IMR-90 (cell line): ENCODE measurements around the gene FOXR1. TPM values are rescaled to one million over a fixed set of nuclear protein-coding genes. Genes with fewer than 3 reads are reported as not detected.
"Not testable (repeated sequence)": the region's sequence is repeated elsewhere in the genome, so short reads cannot be mapped to it uniquely, and the experiment has no call there.

Experiments used
- ATAC-seq: fragments of 200-7000 bp; cut with Tn5 transposase; 2 replicates; pipeline ENCODE4 v1.9.1; 2020; ENCODE audit warnings: low read depth, mild to moderate bottlenecking, moderate library complexity
- BruUV-seq: library from RNA; stranded (reverse); fragments of 400-500 nt; replicated peaks from 2 replicates; lab custom pipeline; 2021; lab: Mats Ljungman, UMichigan
- CTCF ChIA-PET: fragments of 300-600 bp; formaldehyde crosslinking; extraction: SDS; loops from one replicate; lab custom pipeline; 2021; ENCODE audit warnings: antibody characterized with exemption; lab: Yijun Ruan, JAX
- POLR2A ChIA-PET: fragments of 300-600 bp; sonication (Branson Sonifier 250); formaldehyde crosslinking; loops from one replicate; lab custom pipeline; 2022; ENCODE audit warnings: antibody characterized with exemption; ENCODE audit not compliant: unreplicated experiment; lab: Charles Lee
- DNase-seq: peaks from one replicate; pipeline ENCODE4 v3.0.0; 2013
- H2AFZ ChIP-seq: replicated peaks from 2 replicates; pipeline ENCODE3; 2013; ENCODE audit warnings: low read length, mild to moderate bottlenecking; ENCODE audit not compliant: poor library complexity
- H2AK5ac ChIP-seq: 2 replicates; pipeline ENCODE4 v1.6.1; 2013; ENCODE audit warnings: low read depth, low read length, inconsistent platforms
- H2AK9ac ChIP-seq: replicated peaks from 2 replicates; pipeline ENCODE3; 2013; ENCODE audit warnings: mild to moderate bottlenecking, low read depth, low read length, moderate library complexity; ENCODE audit not compliant: poor library complexity
- H2BK120ac ChIP-seq: 2 replicates; pipeline ENCODE4 v1.6.1; 2013; ENCODE audit warnings: low read depth, low read length, inconsistent platforms
- H2BK15ac ChIP-seq: 3 replicates; pipeline ENCODE4 v1.6.1; 2013; ENCODE audit warnings: low read depth, low read length, inconsistent platforms
- H2BK20ac ChIP-seq: 2 replicates; pipeline ENCODE4 v1.6.1; 2013; ENCODE audit warnings: low read depth, mild to moderate bottlenecking, inconsistent platforms, low read length, moderate library complexity
- H2BK5ac ChIP-seq: 2 replicates; pipeline ENCODE4 v1.6.1; 2013; ENCODE audit warnings: mild to moderate bottlenecking, low read depth, low read length, inconsistent platforms; ENCODE audit not compliant: poor library complexity, severe bottlenecking
- H3K14ac ChIP-seq: replicated peaks from 2 replicates; pipeline ENCODE4 v1.6.1; 2013; ENCODE audit warnings: low read depth, low read length, inconsistent platforms
- H3K18ac ChIP-seq: 2 replicates; pipeline ENCODE4 v1.6.1; 2013; ENCODE audit warnings: low read depth, low read length, control low read depth
- H3K23ac ChIP-seq: 2 replicates; pipeline ENCODE4 v1.6.1; 2013; ENCODE audit warnings: low read depth, low read length, inconsistent platforms
- H3K27ac ChIP-seq: 2 replicates; pipeline ENCODE4 v1.5.1; 2013; ENCODE audit warnings: mild to moderate bottlenecking, control low read depth, low read length; ENCODE audit not compliant: insufficient read depth
- H3K27me3 ChIP-seq: 2 replicates; pipeline ENCODE4 v1.6.1; 2013; ENCODE audit warnings: low read length; ENCODE audit not compliant: control insufficient read depth, insufficient read depth
- H3K36me3 ChIP-seq: 2 replicates; pipeline ENCODE4 v1.6.1; 2013; ENCODE audit warnings: low read length, mixed read lengths; ENCODE audit not compliant: control insufficient read depth, insufficient read depth
- H3K4ac ChIP-seq: 2 replicates; pipeline ENCODE4 v1.6.1; 2013; ENCODE audit warnings: low read depth, low read length, inconsistent platforms
- H3K4me1 ChIP-seq: 2 replicates; pipeline ENCODE4 v1.6.1; 2013; ENCODE audit warnings: low read length, mixed read lengths; ENCODE audit not compliant: control insufficient read depth, insufficient read depth
- H3K4me2 ChIP-seq: 2 replicates; pipeline ENCODE4 v1.6.1; 2013; ENCODE audit warnings: low read depth, mild to moderate bottlenecking, control low read depth, low read length, moderate library complexity
- H3K4me3 ChIP-seq: 2 replicates; pipeline ENCODE4 v1.5.1; 2013; ENCODE audit warnings: low read depth, mild to moderate bottlenecking, control low read depth, low read length, moderate library complexity; ENCODE audit not compliant: insufficient read depth
- H3K56ac ChIP-seq: 2 replicates; pipeline ENCODE4 v1.6.1; 2013; ENCODE audit warnings: low read length, inconsistent platforms; ENCODE audit not compliant: insufficient read depth; ENCODE audit errors: extremely low read depth
- H3K79me1 ChIP-seq, 2 experiments: 2 replicates each; pipeline ENCODE4 v1.6.1; 2013; ENCODE audit warnings: low read length in 2 of 2, inconsistent platforms in 1 of 2, low read depth in 1 of 2
- H3K9ac ChIP-seq: 2 replicates; pipeline ENCODE4 v1.6.1; 2013; ENCODE audit warnings: low read depth, low read length, control low read depth
- H3K9me1 ChIP-seq: 2 replicates; pipeline ENCODE4 v1.6.1; 2013; ENCODE audit warnings: low read length, inconsistent platforms; ENCODE audit not compliant: insufficient read depth
- H3K9me3 ChIP-seq: 2 replicates; pipeline ENCODE4 v1.6.1; 2013; ENCODE audit warnings: low read length; ENCODE audit not compliant: control insufficient read depth, insufficient read depth
- H4K20me1 ChIP-seq: 2 replicates; pipeline ENCODE4 v1.6.1; 2013; ENCODE audit warnings: low read length, inconsistent platforms; ENCODE audit not compliant: insufficient read depth
- H4K5ac ChIP-seq: 2 replicates; pipeline ENCODE4 v1.6.1; 2013; ENCODE audit warnings: mild to moderate bottlenecking, low read depth, low read length, control low read depth
- H4K8ac ChIP-seq, 2 experiments: 2 replicates each; pipeline ENCODE4 v1.6.1; 2013; ENCODE audit warnings: low read depth in 2 of 2, low read length in 2 of 2, control low read depth in 1 of 2, inconsistent platforms in 1 of 2
- H4K91ac ChIP-seq: 2 replicates; pipeline ENCODE4 v1.6.1; 2013; ENCODE audit warnings: low read depth, low read length, inconsistent platforms; ENCODE audit not compliant: insufficient read depth
- CEBPB ChIP-seq: IDR thresholded peaks from 2 replicates; pipeline ENCODE4 v1.6.1; 2012; ENCODE audit warnings: low read depth, low read length, improper control_type of control experiment
- WGBS, 2 experiments: methylation state at CpG; one replicate each; pipeline versions ENCODE4 v1.1.5 to v1.1.7; 2013; ENCODE audit warnings: missing lambda C conversion rate in 2 of 2; ENCODE audit not compliant: insufficient read length in 1 of 2; ENCODE audit errors: extremely low coverage in 2 of 2; 5-methylcytosine and 5-hydroxymethylcytosine counted together
- dilution Hi-C: fragments of 300-500 bp; cut with HindIII; formaldehyde crosslinking; loops from one replicate; pipeline ENCODE4 v1.14.3; 2018; ENCODE audit warnings: low sequenced_read_pairs; ENCODE audit not compliant: unreplicated experiment
- in situ Hi-C: fragments of 300-500 bp; cut with MboI; formaldehyde crosslinking; loops from 3 replicates; pipeline ENCODE4 v1.14.3; 2019; ENCODE audit warnings: low sequenced_read_pairs, inconsistent platforms, mixed read lengths
- intact Hi-C: fragments of 100-400 bp; cut with micrococcal nuclease; formaldehyde crosslinking; loops from 2 replicates; pipeline ENCODE4 v1.10.0; 2022
- polyA plus RNA-seq, 3 experiments: library from polyadenylated mRNA; depleted of rRNA; stranded (reverse); fragments of >200 nt; gene quantifications; 2 replicates each; pipeline ENCODE4 v1.2.3, GENCODE V29; 2012; ENCODE audit warnings: low replicate concordance in 1 of 3
- total RNA-seq: library from RNA; depleted of rRNA; stranded (reverse); fragments of >200 nt; gene quantifications from 2 replicates; pipeline ENCODE4 v1.2.3, GENCODE V29; 2012

Gene FOXR1
- total and polyA plus RNA-seq, 2 of the 4 experiments (the other 2 are of a cell fraction), result not detected

GRCh38 chr11:119016216-119017009, 44.9 kb downstream of the FOXR1 start (continued):
- TF ChIP-seq CEBPB, result no peak

GRCh38 chr11:119017377-119017776, 45.8 kb downstream of the FOXR1 start:
- in situ Hi-C loops, ATAC-seq, H3K4me1 ChIP-seq, H2BK20ac ChIP-seq, H3K18ac ChIP-seq, intact Hi-C loops, H3K27me3 ChIP-seq, BruUV-seq, DNase-seq, H2BK120ac ChIP-seq, CTCF ChIA-PET, H3K9me3 ChIP-seq, H2BK15ac ChIP-seq, H3K9me1 ChIP-seq, POLR2A ChIA-PET, dilution Hi-C loops, H2AFZ ChIP-seq: not testable (repeated sequence)
- Histone ChIP-seq H4K20me1 (peaks cover 37% of the 10 kb centered on the region), H2AK5ac (0 out of 2 replicates have a peak overlapping the region, but pooled peaks have one; percentile 68), H3K79me1 (peaks cover 16 to 64% of the 10 kb centered on the region in 2 experiments; a peak in 3 of 4 replicates), H4K5ac (peak overlapping the region; percentile 58; the same call in 1 of the 2 replicates), H3K4me2 (peak overlapping the region; percentile 87), H3K9ac (peak overlapping the region; percentile 90), H3K23ac (peak overlapping the region; percentile 77), H3K14ac (peak overlapping the region; percentile 92), H2AK9ac (peak overlapping the region; percentile 56), H3K27ac (peak overlapping the region; percentile 81), H3K4ac (peak overlapping the region; percentile 94), H3K56ac (peak overlapping the region; percentile 70), H4K91ac (peak overlapping the region; percentile 90; the same call in 1 of the 2 replicates), H3K4me3 (peak overlapping the region; percentile 90), H4K8ac (peak overlapping the region; percentile 89 to 90), H2BK5ac (peak overlapping the region; percentile 65), H3K36me3 (peaks cover 34% of the 10 kb centered on the region)
- 17% methylated on average over 3 of the region's 10 CpGs; no CpG with 5 or more reads in 1 of the 2 experiments for WGBS, 2 experiments
